Stimulated activated naive CD8-positive, alpha-beta T cell treated with anti-CD3 and anti-CD28 coated beads, Interleukin-15, Interleukin-2, amounts not matched to agents 100 ng/mL and 50 ng/mL, for 24 hours (primary cell): ENCODE results near the gene ABTB1.

Experiments used
- H3K27ac Mint-ChIP-seq: one replicate; pipeline ENCODE4 v1.8.0; 2021; ENCODE audit warnings: mild to moderate bottlenecking, mixed read lengths
- H3K27me3 Mint-ChIP-seq: one replicate; pipeline ENCODE4 v1.8.0; 2021; ENCODE audit warnings: mixed read lengths
- H3K36me3 Mint-ChIP-seq: one replicate; pipeline ENCODE4 v1.8.0; 2021; ENCODE audit warnings: low read depth, mixed read lengths
- H3K4me1 Mint-ChIP-seq: one replicate; pipeline ENCODE4 v1.8.0; 2021; ENCODE audit warnings: low read depth, mixed read lengths
- H3K4me3 Mint-ChIP-seq: one replicate; pipeline ENCODE4 v1.8.0; 2021; ENCODE audit warnings: mild to moderate bottlenecking, mixed read lengths
- H3K9me3 Mint-ChIP-seq: one replicate; pipeline ENCODE4 v1.8.0; 2021; ENCODE audit warnings: mixed read lengths

ABTB1 gene

DNA sequence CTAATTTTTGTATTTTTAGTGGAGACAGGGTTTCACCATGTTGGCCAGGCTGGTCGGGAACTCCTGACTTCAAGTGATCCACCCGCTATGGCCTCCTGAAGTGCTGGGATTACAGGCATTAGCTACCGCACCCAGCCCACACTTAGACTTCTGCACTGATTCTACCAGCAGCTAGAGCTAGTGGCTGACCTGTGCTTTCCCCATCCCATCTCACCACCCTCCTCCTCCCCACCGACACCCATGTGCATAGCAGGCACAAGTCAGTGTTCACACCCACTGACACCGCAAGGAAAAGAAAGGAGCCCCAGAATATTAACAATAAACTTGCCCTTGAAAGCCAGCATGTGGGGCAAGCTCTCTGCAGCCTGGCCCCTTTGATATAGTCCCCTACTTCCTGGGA lies 11.2 kb upstream of the ABTB1 start:
- Mint-ChIP-seq H3K9me3 (no peaks in the 10 kb centered on the region), H3K4me3 (no peak overlapping the region), H3K4me1 (no peaks in the 10 kb centered on the region), H3K36me3 (no peaks in the 10 kb centered on the region), H3K27ac (no peak overlapping the region), H3K27me3 (no peaks in the 10 kb centered on the region)

DNA sequence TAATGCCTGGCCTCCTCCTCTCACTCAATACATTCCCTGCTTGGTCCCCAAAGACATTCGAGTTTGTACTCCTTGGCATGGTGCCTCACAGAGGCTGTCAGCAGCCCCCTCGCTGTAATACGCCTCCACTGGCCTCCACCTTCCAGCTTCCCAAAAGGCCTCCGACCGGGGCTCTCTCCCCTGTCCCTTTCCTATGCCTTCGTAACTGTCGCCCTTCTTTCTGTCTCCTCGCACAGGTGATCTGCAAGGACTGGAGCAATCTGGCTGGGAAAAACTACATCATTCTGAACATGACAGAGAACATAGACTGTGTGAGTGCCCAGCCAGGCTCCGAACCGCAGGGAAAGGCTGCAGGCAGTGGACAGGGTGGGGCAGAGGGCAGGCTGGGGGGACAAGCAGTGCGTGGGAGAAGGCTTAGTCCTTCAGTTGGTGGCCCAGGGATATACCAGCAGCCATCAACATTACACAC lies 10.7 kb upstream of the ABTB1 start:
- Mint-ChIP-seq H3K4me1 (no peaks in the 10 kb centered on the region), H3K27me3 (no peaks in the 10 kb centered on the region), H3K27ac (no peak overlapping the region), H3K4me3 (no peak overlapping the region), H3K36me3 (no peaks in the 10 kb centered on the region), H3K9me3 (no peaks in the 10 kb centered on the region)

DNA sequence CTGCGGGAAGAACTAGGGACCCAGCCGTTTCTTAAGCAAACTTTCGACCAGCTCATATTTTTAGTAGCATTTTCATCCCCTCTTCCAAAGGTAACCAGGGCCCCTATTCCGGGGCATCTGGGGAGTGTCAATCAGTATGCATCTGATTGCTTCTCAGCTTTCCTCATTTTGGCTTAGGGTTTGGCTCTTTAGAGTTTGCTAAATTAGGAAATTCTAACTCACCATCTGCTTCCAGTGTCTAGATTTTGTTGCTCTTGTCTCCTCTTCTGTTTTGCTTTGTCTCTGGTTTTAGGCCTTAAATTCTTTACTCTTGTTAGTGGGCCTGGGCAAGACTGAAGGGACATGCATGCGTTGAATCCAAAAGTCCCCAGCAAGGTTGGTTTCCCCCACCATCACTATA lies 9.6 kb upstream of the ABTB1 start:
- H3K27ac Mint-ChIP-seq: no peak overlapping the region
- H3K4me1 Mint-ChIP-seq: no peaks in the 10 kb centered on the region
- no peak overlapping the region for H3K4me3 Mint-ChIP-seq
- no peaks in the 10 kb centered on the region for H3K27me3 Mint-ChIP-seq
- no peaks in the 10 kb centered on the region for H3K9me3 Mint-ChIP-seq
- no peaks in the 10 kb centered on the region for H3K36me3 Mint-ChIP-seq

DNA sequence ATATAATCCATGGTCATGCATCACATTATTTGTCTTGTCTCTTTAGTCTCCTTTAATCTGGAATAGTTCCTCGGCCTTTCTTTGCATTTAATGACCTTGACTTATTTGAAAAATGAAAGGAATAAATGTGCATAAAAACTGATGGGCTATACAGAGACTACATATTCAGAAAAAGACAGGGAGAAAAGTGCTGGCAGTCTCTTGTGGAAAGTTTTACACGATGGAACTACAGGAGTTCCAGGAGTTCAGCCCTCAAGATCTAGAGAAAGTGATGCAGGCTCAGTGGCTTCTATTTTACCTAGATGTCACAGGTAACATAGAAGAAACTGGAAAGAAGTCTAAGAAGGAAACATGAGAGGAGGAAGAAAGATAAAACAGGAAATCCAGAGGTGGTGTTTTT lies 7.6 kb upstream of the ABTB1 start:
- H3K4me3 Mint-ChIP-seq: no peak overlapping the region
- no peak overlapping the region for H3K27ac Mint-ChIP-seq
- H3K27me3 Mint-ChIP-seq: no peaks in the 10 kb centered on the region
- no peaks in the 10 kb centered on the region for H3K4me1 Mint-ChIP-seq
- no peaks in the 10 kb centered on the region for H3K9me3 Mint-ChIP-seq
- no peaks in the 10 kb centered on the region for H3K36me3 Mint-ChIP-seq

DNA sequence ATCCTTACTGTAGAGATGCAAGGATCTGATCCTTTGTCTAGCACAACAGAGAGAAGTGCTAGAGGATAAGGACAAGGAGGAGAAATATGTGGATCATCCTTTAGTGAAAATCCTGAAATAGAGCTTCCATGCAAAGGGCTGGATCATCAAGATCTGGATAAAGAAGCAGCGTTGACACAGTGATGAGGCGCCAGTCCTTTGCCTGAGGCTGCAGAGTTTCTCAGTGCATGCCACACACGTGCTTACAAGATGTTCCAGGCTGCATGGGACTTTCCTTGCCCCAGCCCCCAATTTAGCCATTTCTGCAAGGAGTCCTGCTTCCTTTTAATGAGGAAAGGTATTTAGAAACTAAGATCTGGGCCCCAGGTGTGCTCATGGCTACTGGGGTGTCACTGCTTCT lies 7.2 kb upstream of the ABTB1 start:
- H3K4me3 Mint-ChIP-seq: no peak overlapping the region
- no peak overlapping the region for H3K27ac Mint-ChIP-seq
- no peaks in the 10 kb centered on the region for H3K27me3 Mint-ChIP-seq
- H3K9me3 Mint-ChIP-seq: no peaks in the 10 kb centered on the region
- H3K4me1 Mint-ChIP-seq: no peaks in the 10 kb centered on the region
- H3K36me3 Mint-ChIP-seq: no peaks in the 10 kb centered on the region

DNA sequence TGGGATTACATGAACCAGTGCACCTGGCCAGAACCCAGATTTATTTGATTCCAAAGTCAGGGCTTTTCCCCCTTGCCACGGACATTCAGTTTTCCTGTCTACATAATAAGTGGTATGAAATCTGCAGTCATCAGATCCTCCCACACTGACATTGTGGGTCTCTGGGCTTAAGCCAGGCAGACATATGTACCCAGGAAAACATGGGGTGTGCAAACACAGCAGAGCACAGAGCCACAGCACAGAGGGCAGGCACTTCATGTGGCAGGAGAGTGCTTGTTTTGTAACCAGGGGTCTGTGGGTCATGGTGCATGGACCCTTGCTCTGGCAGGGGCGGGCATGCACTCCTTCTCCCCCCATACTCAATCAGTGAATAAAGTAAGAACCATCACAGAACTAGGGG lies 6.1 kb upstream of the ABTB1 start:
- Mint-ChIP-seq H3K9me3 (no peaks in the 10 kb centered on the region), H3K27ac (no peak overlapping the region), H3K4me1 (peaks cover 6% of the 10 kb centered on the region), H3K36me3 (no peaks in the 10 kb centered on the region), H3K27me3 (no peaks in the 10 kb centered on the region), H3K4me3 (no peak overlapping the region)

DNA sequence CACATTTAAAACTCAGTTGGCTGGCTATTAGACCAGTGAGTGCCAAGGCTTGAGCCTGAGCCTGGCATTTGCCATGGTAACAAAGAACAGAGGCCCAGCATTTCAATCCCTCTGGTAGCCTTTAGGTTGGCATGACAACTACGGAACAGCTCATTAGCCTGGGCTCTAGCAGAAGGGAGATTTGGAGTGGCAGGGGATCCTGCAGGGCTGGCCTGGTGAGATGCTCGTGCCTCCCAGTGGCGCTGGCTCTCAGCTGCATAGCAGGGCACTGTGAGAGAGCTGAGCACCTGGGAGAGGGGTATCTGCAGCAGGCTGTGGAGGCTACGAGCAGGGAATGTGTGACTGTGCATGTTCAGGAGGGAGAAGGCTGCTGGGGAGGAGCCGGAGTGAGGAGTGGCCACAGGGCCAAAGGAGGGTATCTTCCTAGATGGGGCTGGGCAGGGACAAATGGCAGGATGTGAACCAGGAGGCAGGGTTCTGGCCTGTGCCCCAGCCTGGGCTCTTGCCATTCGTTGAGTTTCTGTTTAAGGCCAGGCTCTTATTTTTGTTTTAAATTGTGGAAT lies 5.6 kb upstream of the ABTB1 start:
- no peaks in the 10 kb centered on the region for H3K27me3 Mint-ChIP-seq
- no peaks in the 10 kb centered on the region for H3K9me3 Mint-ChIP-seq
- H3K4me3 Mint-ChIP-seq: no peak overlapping the region
- H3K4me1 Mint-ChIP-seq: peaks cover 6% of the 10 kb centered on the region
- H3K27ac Mint-ChIP-seq: no peak overlapping the region
- H3K36me3 Mint-ChIP-seq: no peaks in the 10 kb centered on the region

DNA sequence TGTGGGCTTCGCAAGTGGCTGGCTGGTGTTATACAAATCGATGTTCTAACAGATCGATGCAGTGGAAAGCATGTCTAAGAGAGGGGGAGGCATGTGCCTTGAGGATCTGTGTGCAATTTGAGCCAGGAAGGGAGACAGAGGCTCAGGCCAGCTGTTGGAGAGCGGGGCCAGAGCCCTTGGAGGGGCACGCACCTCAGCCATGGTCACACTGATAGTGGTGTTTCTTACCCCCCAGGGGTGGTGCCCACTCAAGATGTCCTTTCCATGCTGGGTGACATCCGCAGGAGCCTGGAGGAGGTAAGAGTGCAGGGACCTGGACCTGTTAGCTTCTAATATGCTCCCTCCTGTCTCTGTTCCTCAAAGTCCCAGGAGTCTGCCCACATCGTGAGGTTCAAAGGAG lies 3.8 kb upstream of the ABTB1 start:
- Mint-ChIP-seq H3K27ac (no peak overlapping the region), H3K27me3 (no peaks in the 10 kb centered on the region), H3K4me3 (no peak overlapping the region), H3K4me1 (peaks cover 10% of the 10 kb centered on the region), H3K36me3 (no peaks in the 10 kb centered on the region), H3K9me3 (no peaks in the 10 kb centered on the region)

DNA sequence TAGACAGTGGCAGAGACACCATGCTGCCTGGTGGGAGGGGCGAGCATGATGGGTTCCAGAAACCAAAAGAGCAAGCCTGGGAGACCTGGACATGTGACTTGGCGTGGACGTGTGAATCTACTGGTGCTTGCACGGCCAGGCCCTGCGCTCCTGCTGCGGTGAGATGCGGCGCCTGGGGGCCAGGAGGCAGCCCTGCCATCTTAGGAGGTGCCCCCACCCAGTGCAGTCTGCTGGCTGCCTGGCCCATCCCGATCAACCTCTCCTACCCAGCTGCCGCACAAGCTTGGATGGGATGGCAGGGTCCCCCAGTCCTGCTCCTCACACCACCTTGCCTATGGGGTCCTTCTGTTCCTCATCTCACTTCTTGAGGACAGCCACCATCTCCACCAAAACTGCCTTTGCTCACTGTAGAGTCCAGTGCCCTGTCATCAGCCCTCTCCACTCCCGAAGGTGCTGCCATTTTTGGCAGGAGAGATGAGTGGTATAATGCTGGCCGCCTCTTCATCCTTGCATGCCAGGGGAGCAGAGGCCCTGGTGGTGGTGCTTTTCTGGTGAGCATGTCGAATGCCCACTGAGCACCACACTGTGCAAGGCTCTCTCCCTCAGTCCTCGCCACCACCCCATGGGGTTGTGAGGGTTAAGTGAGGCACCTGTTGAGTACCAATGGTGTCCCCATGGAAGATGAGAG lies 3.1 kb upstream of the ABTB1 start:
- H3K4me1 Mint-ChIP-seq: peaks cover 18% of the 10 kb centered on the region
- H3K36me3 Mint-ChIP-seq: no peaks in the 10 kb centered on the region
- H3K9me3 Mint-ChIP-seq: no peaks in the 10 kb centered on the region
- no peaks in the 10 kb centered on the region for H3K27me3 Mint-ChIP-seq
- no peak overlapping the region for H3K4me3 Mint-ChIP-seq
- no peak overlapping the region for H3K27ac Mint-ChIP-seq

DNA sequence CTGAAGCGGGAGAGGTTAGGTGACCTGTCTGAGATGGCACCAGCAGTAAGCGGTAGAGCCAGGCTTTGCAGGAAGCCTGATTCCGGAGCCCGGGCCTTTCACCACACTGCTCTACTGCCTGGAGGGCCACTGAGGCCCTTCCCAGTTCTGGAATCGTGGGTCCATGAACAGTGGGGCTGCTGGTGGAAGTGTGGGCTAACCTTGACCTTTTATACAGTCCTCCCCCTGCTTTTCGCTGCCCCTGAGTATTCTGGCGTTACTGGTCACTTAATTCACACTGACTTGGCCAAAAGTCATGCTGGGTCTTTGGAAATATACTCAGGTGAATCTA lies 2.6 kb upstream of the ABTB1 start:
- H3K27ac Mint-ChIP-seq: no peak overlapping the region
- H3K36me3 Mint-ChIP-seq: no peaks in the 10 kb centered on the region
- H3K4me3 Mint-ChIP-seq: no peak overlapping the region
- peaks cover 22% of the 10 kb centered on the region for H3K4me1 Mint-ChIP-seq
- no peaks in the 10 kb centered on the region for H3K9me3 Mint-ChIP-seq
- H3K27me3 Mint-ChIP-seq: no peaks in the 10 kb centered on the region

DNA sequence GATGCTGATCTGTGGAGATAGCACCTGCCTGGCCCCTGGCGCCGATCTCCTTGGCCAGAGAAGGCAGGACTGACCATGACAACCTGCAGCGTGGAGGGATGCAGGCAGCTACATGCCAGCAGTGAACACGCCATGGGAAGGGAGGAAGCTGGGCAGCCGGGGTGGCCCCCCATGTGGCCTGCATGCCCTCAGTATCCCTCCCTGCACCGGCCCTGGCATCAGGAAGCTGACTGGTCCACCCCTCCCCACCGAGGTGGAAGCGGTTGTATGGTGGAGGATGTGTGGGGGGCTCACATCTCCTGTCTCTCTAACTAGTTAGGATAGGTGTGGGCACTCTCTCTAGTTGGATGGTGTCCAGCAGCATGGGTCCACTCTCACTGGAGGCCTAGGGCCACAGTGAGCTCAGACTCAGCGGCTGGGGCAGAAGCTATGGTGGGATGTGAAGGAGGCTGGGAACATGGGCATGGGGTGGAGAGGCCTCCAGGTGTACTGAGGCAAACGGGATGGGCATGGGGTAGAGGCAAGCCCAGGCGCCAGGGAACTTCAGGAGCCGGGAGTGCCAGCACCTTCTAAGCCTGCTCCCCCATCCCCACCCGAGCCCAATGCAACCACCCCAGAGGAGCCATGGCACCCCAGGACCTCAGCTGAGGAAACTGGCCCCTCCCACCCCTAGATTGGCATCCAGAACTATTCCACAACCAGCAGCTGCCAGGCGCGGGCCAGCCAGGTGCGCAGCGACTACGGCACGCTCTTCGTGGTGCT lies 1.8 kb upstream of the ABTB1 start:
- Mint-ChIP-seq H3K27ac (peak overlapping the region; percentile 97), H3K27me3 (no peaks in the 10 kb centered on the region), H3K4me1 (peaks cover 25% of the 10 kb centered on the region), H3K4me3 (peak overlapping the region; percentile 89), H3K36me3 (no peaks in the 10 kb centered on the region), H3K9me3 (no peaks in the 10 kb centered on the region)

DNA sequence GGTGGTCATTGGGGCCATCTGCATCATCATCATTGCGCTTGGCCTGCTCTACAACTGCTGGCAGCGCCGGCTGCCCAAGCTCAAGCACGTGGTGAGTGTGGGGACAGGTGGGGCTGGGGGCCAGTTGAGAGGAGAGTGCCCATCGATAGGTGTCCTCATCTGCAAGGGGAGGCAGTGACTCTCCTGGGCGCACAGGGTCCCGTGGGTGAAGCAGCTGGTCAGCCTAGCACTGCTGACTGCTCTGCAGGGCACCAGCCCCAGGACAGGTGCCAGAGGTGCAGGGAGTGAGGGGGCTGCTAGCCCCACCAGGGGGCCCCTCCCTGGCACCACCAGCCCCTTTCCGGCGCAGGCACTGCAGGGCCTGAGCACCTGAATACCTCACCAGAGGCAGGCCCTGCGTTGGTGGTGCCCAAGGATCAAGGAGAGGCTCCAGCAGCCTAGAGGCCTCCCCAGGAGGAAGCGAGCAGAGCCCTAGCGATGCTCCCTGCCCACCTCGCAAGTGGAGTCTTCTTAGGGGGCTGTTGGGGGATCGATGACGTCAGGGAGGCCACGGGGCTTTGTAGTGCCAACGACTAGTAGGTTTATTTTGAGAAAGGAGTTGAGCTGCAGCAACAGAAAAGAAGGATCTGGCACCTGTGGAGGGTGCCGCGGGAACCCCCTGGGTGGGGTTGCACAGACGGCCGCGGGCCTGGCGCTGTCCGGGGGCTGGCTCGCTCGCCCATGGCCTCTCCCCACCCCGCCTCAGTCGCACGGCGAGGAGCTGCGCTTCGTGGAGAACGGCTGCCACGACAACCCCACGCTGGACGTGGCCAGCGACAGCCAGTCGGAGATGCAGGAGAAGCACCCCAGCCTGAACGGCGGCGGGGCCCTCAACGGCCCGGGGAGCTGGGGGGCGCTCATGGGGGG lies 976 bp upstream of the ABTB1 start:
- Mint-ChIP-seq H3K36me3 (no peaks in the 10 kb centered on the region), H3K9me3 (no peaks in the 10 kb centered on the region), H3K4me3 (peak overlapping the region; percentile 89), H3K4me1 (peaks cover 28% of the 10 kb centered on the region), H3K27ac (peak overlapping the region; percentile 97), H3K27me3 (no peaks in the 10 kb centered on the region)

DNA sequence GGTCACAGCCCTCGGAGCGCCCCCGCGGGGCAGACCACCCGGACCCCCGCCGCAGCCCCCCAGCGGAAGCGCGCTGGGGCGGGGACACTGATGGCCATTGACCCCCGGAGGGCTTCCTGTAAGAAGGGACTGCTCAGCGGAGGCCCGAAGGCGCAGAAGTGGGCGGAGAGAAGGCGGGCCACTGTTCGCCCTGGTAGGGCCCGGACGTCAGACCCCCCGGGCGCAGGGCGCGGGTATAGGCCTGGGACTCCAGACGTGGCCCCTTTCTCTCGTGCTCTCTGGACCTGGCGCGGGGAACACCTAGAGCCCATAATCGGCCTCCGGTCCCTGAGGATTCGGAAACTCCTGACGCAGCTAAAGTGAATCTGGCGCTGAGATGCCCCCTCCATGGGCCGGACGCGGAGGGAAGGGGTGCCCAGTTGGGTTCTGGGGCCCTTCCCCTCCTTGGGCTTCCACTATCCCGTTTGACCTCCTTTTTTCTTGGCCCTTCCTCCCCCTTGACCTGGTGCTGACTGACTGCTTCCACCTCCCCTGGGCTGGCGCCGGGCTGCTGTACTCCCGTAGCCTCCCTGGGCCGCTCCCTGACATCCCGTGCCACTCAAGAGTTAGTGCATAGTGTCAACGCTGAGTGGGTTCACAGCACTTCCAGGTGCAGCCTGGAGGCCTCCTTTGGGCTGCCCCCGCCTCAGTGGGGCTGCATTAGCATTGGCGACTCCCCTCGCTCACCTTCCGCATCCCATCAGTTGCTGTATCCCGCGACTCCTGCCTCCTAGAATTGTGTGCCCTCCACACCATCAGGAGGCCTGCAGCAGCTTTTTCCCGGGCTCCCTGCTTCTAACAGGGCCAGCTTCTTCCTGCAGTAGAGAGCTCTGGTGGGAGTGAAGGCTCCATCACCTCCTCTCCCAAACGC lies 694 bp downstream of the ABTB1 start:
- Mint-ChIP-seq H3K36me3 (no peaks in the 10 kb centered on the region), H3K9me3 (no peaks in the 10 kb centered on the region), H3K27me3 (no peaks in the 10 kb centered on the region), H3K4me3 (peak overlapping the region; percentile 81), H3K4me1 (peaks cover 28% of the 10 kb centered on the region), H3K27ac (peak overlapping the region; percentile 45)

DNA sequence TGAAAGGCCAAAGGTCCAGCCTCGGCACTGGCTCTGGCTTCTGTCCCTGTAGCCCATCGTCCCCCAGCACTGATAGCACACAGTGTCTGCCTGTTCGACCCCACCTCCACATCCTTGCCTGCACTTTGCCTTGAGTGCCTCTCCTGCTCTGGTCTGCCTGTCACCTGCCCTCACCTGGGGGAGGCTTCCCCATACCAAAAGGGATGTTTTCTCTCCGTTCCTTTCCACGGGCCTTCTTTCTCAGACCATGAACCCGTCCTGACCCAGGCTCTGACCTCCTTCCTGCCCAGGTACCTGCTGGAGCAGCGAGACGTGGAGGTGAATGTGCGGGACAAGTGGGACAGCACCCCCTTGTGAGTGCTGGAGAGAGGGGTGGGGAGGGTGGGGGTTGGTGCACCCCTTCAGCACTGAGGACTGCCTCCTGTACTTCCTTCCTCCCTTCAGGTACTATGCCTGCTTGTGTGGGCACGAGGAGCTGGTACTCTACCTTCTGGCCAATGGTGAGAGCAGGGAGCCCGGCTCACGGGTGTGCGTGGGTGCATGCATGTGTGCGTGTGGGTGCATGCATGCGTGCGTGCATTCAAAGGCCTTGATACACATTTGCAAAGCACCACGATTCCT lies 1.5 kb downstream of the ABTB1 start:
- Mint-ChIP-seq H3K27ac (peak overlapping the region; percentile 77), H3K4me1 (peaks cover 28% of the 10 kb centered on the region), H3K36me3 (no peaks in the 10 kb centered on the region), H3K9me3 (no peaks in the 10 kb centered on the region), H3K4me3 (peak overlapping the region; percentile 81), H3K27me3 (no peaks in the 10 kb centered on the region)
